Activated CD8-positive, alpha-beta memory T cell treated with anti-CD3 and anti-CD28 coated beads for 4 hours (primary cell): ENCODE results near the gene AQP5.

ENCODE experiments used
- DNase-seq, 2 donors: peaks; one replicate each; pipeline ENCODE4 v3.0.0-alpha.2; 2020; ENCODE audit warnings: low read depth in 2 of 2

The AQP5 gene

GRCh38 chr12:49950273-49951251 is 11.1 kb upstream of the AQP5 start, which contains the start of gene AQP2:
Gene AQP2, plus strand, starts transcription at chr12:49950737. Its CDS starts 94 bp downstream, at chr12:49950831.
- DNase-seq, result no peak

GRCh38 chr12:49951411-49952240 is 10.0 kb upstream of the AQP5 start:
- no peak for DNase-seq

- DNase-seq, result no peak
These were observed 9.1 kb upstream of the AQP5 start for GRCh38 chr12:49952391-49953055.

GRCh38 chr12:49953151-49953550 is 8.5 kb upstream of the AQP5 start:
- DNase-seq, result no peak

- no peak for DNase-seq
These were observed 7.5 kb upstream of the AQP5 start for GRCh38 chr12:49953961-49954846.

- no peak for DNase-seq
These were observed 6.5 kb upstream of the AQP5 start for GRCh38 chr12:49954863-49955830.

GRCh38 chr12:49955899-49956662 is 5.6 kb upstream of the AQP5 start:
- no peak for DNase-seq

GRCh38 chr12:49956663-49957569 is 4.8 kb upstream of the AQP5 start:
- no peak for DNase-seq

- DNase-seq, result no peak
These were observed 4.1 kb upstream of the AQP5 start for GRCh38 chr12:49957570-49957967.

- no peak for DNase-seq
These were observed 1.8 kb upstream of the AQP5 start for GRCh38 chr12:49959685-49960473.

GRCh38 chr12:49960474-49961110 is 1.1 kb upstream of the AQP5 start:
- DNase-seq, result no peak

- no peak for DNase-seq
These were observed 507 bp downstream of the AQP5 start for GRCh38 chr12:49961993-49962764.

GRCh38 chr12:49962861-49963765 is 1.4 kb downstream of the AQP5 start:
- no peak for DNase-seq

GRCh38 chr12:49963976-49964815 is 2.5 kb downstream of the AQP5 start:
- DNase-seq, result no peak
